Lung (tissue), 12 donors: ENCODE results near the gene CDH4. TPM values are rescaled to one million over a fixed set of nuclear protein-coding genes. Genes with fewer than 3 reads are reported as not detected.

Experiments
- ATAC-seq: fragments of 200-7000 bp; cut with Tn5 transposase; one replicate; pipeline ENCODE4 v1.9.1; 2020; ENCODE audit warnings: moderate number of reproducible peaks; ENCODE audit not compliant: insufficient read depth, low FRiP score
- DNase-seq, 3 donors: peaks; one replicate each; pipeline ENCODE4 v3.0.0-alpha.2; 2013 to 2017
- H3K27ac ChIP-seq, 2 donors: one replicate each; pipeline ENCODE4 v1.5.1; 2013; ENCODE audit warnings: mild to moderate bottlenecking in 2 of 2, moderate library complexity in 2 of 2, control low read depth in 1 of 2, inconsistent platforms in 1 of 2, low read depth in 1 of 2, low read length in 1 of 2
- H3K27me3 ChIP-seq, 3 donors: one replicate each; pipeline ENCODE4 v1.5.1; 2013; ENCODE audit warnings: low read length in 2 of 3; ENCODE audit not compliant: control insufficient read depth in 3 of 3, insufficient read depth in 3 of 3
- H3K36me3 ChIP-seq, 4 donors: one replicate each; pipeline ENCODE4 v1.5.1; 2013; ENCODE audit warnings: low read length in 4 of 4, mild to moderate bottlenecking in 1 of 4, moderate library complexity in 1 of 4; ENCODE audit not compliant: control insufficient read depth in 4 of 4, insufficient read depth in 4 of 4
- H3K4me1 ChIP-seq, 5 donors: one replicate each; pipeline ENCODE4 v1.5.1; 2013; ENCODE audit warnings: low read length in 5 of 5, mild to moderate bottlenecking in 2 of 5, moderate library complexity in 1 of 5; ENCODE audit not compliant: control insufficient read depth in 5 of 5, insufficient read depth in 5 of 5
- H3K4me3 ChIP-seq: one replicate; pipeline ENCODE4 v1.5.1; 2013; ENCODE audit warnings: mild to moderate bottlenecking, control low read depth, moderate library complexity
- H3K9ac ChIP-seq, 2 donors: one replicate each; pipeline ENCODE4 v1.5.1; 2013; ENCODE audit warnings: low read length in 2 of 2, control low read depth in 1 of 2; ENCODE audit not compliant: insufficient read depth in 1 of 2
- H3K9me3 ChIP-seq, 4 donors: one replicate each; pipeline ENCODE4 v1.5.1; 2013; ENCODE audit warnings: low read length in 3 of 4, mild to moderate bottlenecking in 1 of 4, moderate library complexity in 1 of 4; ENCODE audit not compliant: control insufficient read depth in 4 of 4, insufficient read depth in 3 of 4
- WGBS, 2 donors: extraction: QIAGEN DNeasy Blood & Tissue Kit; methylation state at CpG; one replicate each; pipeline ENCODE4 v1.1.7; 2013; 5-methylcytosine and 5-hydroxymethylcytosine counted together
- polyA plus RNA-seq, 2 donors: library from polyadenylated mRNA; stranded (reverse); fragments of 200-250 nt; gene quantifications; one replicate each; pipeline ENCODE4 v1.2.1, GENCODE V29; 2013
- total RNA-seq, 2 donors: library from RNA; depleted of rRNA in 1 of 2; stranded (reverse); fragments of >200 nt in 1 of 2; gene quantifications; one replicate each; pipeline ENCODE4 v1.2.1, GENCODE V29; 2014 to 2021
- TF ChIP-seq, protein P1 (sequence below): IDR thresholded peaks from 2 replicates; pipeline ENCODE4 v1.5.1; 2012; ENCODE audit warnings: mild to moderate bottlenecking; ENCODE audit errors: control extremely low read depth, extremely low read depth
- donor health status: control.
- donor health status: control.
- donor health status: Bipolar disorder and iron deficiency.
- donor health status: healthy.
- donor health status: DM: yes; HTN: yes; CAD: no.

Gene CDH4
- total and polyA plus RNA-seq, 4 donors, result 0.10 to 2.1 (median 0.34) TPM

DNA sequence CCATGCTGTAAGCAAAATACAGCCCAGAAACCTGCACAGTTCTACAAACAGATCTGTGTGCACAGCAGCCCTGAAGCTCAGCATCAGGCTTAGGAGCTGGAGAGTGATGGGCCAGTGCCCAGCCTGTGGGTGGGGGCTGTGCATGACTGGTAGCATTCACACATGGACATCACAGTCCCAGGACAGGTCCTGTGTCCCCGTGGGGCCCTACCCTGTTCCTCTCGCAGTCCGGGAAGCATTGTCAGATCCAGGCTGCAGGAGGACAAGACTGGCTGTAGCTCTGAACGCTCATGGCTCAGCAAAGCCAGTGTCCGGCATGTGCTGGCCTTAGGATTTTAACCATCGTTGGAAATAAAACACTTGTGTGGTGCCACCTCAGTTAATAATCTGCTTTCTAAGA, 234.1 kb downstream of the CDH4 start:
- Histone ChIP-seq H3K27me3 (peaks cover 0 to 14% (median 0%) of the 10 kb centered on the region in 3 donors), H3K27ac (no peak overlapping the region), H3K36me3 (no peaks in the 10 kb centered on the region), H3K9me3 (peaks cover 0 to 5% (median 0%) of the 10 kb centered on the region in 4 donors), H3K4me3 (no peak overlapping the region), H3K9ac (no peak overlapping the region), H3K4me1 (peaks cover 0 to 1% (median 0%) of the 10 kb centered on the region in 5 donors)
- DNase-seq, result no peak
- ATAC-seq, result no peak
- 88 to 90% methylated on average over 6 of the region's 6 CpGs for WGBS, 2 donors
- TF ChIP-seq, protein P1, sequence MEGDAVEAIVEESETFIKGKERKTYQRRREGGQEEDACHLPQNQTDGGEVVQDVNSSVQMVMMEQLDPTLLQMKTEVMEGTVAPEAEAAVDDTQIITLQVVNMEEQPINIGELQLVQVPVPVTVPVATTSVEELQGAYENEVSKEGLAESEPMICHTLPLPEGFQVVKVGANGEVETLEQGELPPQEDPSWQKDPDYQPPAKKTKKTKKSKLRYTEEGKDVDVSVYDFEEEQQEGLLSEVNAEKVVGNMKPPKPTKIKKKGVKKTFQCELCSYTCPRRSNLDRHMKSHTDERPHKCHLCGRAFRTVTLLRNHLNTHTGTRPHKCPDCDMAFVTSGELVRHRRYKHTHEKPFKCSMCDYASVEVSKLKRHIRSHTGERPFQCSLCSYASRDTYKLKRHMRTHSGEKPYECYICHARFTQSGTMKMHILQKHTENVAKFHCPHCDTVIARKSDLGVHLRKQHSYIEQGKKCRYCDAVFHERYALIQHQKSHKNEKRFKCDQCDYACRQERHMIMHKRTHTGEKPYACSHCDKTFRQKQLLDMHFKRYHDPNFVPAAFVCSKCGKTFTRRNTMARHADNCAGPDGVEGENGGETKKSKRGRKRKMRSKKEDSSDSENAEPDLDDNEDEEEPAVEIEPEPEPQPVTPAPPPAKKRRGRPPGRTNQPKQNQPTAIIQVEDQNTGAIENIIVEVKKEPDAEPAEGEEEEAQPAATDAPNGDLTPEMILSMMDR, result no peak

DNA sequence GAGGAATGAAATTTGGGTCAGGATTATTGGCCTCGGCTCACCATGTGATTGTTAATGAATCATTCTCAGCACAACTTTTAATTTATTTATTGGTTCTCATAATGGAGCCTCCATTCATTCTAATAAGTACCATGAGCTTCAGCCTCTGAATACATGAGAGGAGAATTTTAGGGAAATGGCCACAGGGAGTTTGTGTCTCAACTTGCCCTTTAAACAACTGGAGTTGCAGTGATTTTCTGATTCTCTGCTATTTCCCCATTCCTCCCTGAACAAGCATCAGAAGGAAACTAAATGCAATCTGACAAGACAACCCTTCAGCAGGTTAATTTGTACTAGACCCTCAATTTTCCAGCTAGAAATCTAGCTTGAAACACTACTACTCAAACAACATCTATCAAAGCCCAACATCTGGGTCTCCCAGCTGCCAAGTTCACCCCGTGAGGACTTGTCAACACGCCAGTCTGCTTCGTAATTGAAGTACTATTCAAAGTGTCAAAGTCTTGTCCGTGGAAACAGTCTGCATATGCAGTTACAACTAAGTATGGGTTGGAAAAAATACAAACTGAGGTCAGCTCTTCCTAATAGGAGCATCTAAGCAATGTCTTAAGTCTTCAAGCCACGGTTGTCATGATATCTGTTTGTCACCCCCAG, 235.4 kb downstream of the CDH4 start:
- Histone ChIP-seq H3K4me3 (no peak overlapping the region), H3K9me3 (peaks cover 0 to 10% (median 2%) of the 10 kb centered on the region in 4 donors), H3K9ac (no peak overlapping the region), H3K36me3 (no peaks in the 10 kb centered on the region), H3K27ac (no peak overlapping the region), H3K4me1 (peaks cover 0 to 1% (median 0%) of the 10 kb centered on the region in 5 donors), H3K27me3 (peaks cover 0 to 11% (median 0%) of the 10 kb centered on the region in 3 donors)
- 52 to 75% methylated on average over 6 of the region's 6 CpGs for WGBS, 2 donors
- ATAC-seq, result no peak
- no peak for DNase-seq
- TF ChIP-seq, protein P1, result no peak

DNA sequence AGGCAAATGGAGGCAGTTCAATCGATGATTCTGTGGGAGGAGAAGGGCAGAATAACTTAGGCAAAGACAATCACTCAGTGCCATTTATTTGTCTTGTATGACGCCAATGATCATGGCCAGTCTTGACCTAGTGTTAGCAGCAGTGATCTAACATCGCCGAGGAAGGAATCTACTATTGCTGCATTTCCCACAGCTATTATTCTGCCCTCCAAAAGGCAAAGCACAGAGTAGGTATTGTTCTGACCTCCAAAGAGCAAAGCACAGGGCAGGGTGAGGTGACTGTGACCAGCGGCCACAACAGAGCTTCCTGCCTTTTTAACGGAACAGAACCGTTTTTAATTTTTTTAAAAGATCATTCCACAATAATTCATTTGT, 235.9 kb downstream of the CDH4 start:
- peaks cover 0 to 12% (median 2%) of the 10 kb centered on the region in 4 donors for H3K9me3 ChIP-seq
- H3K36me3 ChIP-seq, result no peaks in the 10 kb centered on the region
- no peak overlapping the region for H3K27ac ChIP-seq
- no peak for DNase-seq
- H3K27me3 ChIP-seq, result peaks cover 0 to 11% (median 0%) of the 10 kb centered on the region in 3 donors
- H3K9ac ChIP-seq, result no peak overlapping the region
- ATAC-seq, result no peak
- H3K4me1 ChIP-seq, result peaks cover 0 to 1% (median 0%) of the 10 kb centered on the region in 5 donors
- H3K4me3 ChIP-seq, result no peak overlapping the region
- 57 to 75% methylated on average over 7 of the region's 7 CpGs for WGBS, 2 donors
- TF ChIP-seq, protein P1, result no peak

DNA sequence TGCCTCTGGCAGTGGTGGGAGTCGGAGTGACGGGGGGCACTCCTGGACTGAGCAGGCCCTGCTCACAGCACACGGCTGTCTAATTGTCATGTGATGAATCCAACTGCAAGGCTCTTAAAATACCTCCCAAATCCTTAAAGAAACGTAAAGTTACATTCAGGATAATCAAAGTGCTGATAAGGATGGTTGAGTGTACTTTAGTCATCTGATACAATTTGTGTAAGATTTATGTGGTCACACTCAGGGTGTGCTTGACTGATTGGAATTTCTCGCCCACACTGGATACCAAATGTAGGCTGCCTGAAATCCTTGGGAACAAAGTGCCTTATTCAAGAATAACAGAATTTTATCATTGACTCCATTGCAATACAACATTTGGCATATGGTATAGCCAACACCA, 238.7 kb downstream of the CDH4 start:
- Histone ChIP-seq H3K9ac (no peak overlapping the region), H3K27me3 (peaks cover 0 to 11% (median 0%) of the 10 kb centered on the region in 3 donors), H3K27ac (no peak overlapping the region), H3K36me3 (no peaks in the 10 kb centered on the region), H3K4me1 (peaks cover 0 to 1% (median 0%) of the 10 kb centered on the region in 5 donors), H3K4me3 (no peak overlapping the region), H3K9me3 (peaks cover 0 to 13% (median 2%) of the 10 kb centered on the region in 4 donors)
- no peak for ATAC-seq
- TF ChIP-seq, protein P1, result no peak
- 54 to 69% methylated on average over 5 of the region's 5 CpGs for WGBS, 2 donors
- DNase-seq, result no peak
